Astrocyte of the spinal cord (primary cell): ENCODE data around the gene TMC8.
"Not testable (repeated sequence)": the region's sequence is repeated elsewhere in the genome, so short reads cannot be mapped to it uniquely, and the experiment has no call there.

Source experiments
- DNase-seq: peaks from one replicate; pipeline ENCODE4 v3.0.0; 2011; ENCODE audit warnings: low read depth, low spot score
- H3K4me3 ChIP-seq: 2 replicates; pipeline ENCODE4 v1.5.1; 2011; ENCODE audit warnings: low read depth, mild to moderate bottlenecking, low read length, moderate library complexity
- in situ Hi-C: cut with HindIII; loops from 2 replicates; pipeline ENCODE4 v1.10.0; 2017; ENCODE audit warnings: low sequenced_read_pairs
- TF ChIP-seq, protein P1 (sequence below): IDR thresholded peaks from 2 replicates; pipeline ENCODE4 v1.5.1; 2012; ENCODE audit warnings: low read depth, mild to moderate bottlenecking, low read length, inconsistent platforms

TMC8 gene, protein sequence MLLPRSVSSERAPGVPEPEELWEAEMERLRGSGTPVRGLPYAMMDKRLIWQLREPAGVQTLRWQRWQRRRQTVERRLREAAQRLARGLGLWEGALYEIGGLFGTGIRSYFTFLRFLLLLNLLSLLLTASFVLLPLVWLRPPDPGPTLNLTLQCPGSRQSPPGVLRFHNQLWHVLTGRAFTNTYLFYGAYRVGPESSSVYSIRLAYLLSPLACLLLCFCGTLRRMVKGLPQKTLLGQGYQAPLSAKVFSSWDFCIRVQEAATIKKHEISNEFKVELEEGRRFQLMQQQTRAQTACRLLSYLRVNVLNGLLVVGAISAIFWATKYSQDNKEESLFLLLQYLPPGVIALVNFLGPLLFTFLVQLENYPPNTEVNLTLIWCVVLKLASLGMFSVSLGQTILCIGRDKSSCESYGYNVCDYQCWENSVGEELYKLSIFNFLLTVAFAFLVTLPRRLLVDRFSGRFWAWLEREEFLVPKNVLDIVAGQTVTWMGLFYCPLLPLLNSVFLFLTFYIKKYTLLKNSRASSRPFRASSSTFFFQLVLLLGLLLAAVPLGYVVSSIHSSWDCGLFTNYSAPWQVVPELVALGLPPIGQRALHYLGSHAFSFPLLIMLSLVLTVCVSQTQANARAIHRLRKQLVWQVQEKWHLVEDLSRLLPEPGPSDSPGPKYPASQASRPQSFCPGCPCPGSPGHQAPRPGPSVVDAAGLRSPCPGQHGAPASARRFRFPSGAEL

GRCh38 chr17:78130437-78131101 is at the start of gene TMC8:
TSS of gene TMC8 (plus strand) at chr17:78130771. CDS start at chr17:78131589, 818 bp downstream.
- in situ Hi-C loops, result no loop called here
- TF ChIP-seq, protein P1, sequence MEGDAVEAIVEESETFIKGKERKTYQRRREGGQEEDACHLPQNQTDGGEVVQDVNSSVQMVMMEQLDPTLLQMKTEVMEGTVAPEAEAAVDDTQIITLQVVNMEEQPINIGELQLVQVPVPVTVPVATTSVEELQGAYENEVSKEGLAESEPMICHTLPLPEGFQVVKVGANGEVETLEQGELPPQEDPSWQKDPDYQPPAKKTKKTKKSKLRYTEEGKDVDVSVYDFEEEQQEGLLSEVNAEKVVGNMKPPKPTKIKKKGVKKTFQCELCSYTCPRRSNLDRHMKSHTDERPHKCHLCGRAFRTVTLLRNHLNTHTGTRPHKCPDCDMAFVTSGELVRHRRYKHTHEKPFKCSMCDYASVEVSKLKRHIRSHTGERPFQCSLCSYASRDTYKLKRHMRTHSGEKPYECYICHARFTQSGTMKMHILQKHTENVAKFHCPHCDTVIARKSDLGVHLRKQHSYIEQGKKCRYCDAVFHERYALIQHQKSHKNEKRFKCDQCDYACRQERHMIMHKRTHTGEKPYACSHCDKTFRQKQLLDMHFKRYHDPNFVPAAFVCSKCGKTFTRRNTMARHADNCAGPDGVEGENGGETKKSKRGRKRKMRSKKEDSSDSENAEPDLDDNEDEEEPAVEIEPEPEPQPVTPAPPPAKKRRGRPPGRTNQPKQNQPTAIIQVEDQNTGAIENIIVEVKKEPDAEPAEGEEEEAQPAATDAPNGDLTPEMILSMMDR, result no peak
- H3K4me3 ChIP-seq, result no peak within 1 kb of the TSS
- no peak for DNase-seq

GRCh38 chr17:78081551-78081950 is 49.0 kb upstream of the TMC8 start:
- TF ChIP-seq, protein P1, result no peak
- in situ Hi-C loops, result no loop called here
- no peak for DNase-seq
- H3K4me3 ChIP-seq, result no peak overlapping the region

DNA sequence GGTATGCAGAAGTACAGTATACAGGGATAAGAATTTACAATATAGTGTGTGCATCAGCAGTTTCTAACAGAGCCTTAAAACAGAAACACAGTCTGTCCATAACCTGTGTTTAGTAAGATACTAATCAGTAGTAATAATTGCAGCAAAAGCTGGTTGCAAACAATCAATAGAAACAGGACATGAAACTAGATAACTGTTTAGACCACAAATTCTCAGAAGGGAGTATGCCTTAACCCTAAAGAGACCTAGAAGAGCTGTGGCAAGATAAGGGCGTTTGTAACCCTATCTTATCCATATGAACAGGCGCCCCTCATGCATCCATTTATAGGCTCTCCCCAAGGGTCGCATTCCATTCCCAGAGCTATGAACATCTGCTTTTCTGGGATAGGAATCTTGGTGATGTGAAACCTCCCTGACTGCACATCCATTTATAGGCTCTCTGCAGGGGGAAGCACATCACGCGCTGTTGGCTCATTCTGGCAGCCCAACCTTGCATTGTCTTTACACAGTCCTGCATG is 48.2 kb upstream of the TMC8 start:
- in situ Hi-C loops, H3K4me3 ChIP-seq, DNase-seq: not testable (repeated sequence)

DNA sequence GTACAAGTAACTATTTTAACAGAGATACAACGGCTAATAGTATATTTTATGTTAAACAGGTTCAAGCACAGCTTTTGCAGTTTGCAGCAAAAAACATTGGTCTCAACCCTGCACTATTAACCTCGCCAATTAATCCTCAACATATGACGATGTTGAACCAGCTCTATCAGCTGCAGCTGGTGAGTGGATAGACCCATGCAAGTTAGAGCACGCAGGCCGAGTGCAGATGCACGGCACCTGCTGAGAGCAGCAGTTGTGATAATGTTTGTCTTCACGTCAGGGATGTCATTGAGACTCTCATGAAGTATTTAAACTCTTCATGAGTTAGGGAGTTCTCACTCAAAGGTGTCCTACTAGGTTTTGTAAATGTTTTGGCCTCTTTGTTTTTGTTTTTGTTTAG is 47.6 kb upstream of the TMC8 start:
- TF ChIP-seq, protein P1, result no peak
- H3K4me3 ChIP-seq, result no peak overlapping the region
- in situ Hi-C loops, result no loop called here
- no peak for DNase-seq

GRCh38 chr17:78086740-78087139 is 43.8 kb upstream of the TMC8 start:
- no peak for DNase-seq
- TF ChIP-seq, protein P1, result no peak
- in situ Hi-C loops, result no loop called here
- no peak overlapping the region for H3K4me3 ChIP-seq

DNA sequence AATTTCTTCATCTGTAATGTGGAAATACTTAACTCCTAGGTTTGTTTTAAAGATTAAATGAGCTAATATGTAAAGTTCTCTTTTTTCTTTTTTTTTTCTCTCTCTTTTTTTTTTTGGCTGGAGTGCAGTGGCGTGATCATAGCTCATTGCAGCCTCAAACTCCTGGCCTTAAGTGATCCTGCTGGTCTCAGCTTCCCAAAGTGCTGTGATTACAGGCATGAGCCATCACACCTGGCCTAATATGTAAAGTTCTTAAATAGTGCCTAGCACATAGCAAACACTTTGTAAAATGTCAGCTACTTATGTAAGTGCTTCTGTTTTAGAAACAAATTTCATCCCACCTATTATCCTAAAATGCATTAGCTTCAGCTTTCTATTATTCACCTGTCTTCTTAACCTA is 42.0 kb upstream of the TMC8 start:
- DNase-seq, result no peak
- TF ChIP-seq, protein P1, result no peak
- H3K4me3 ChIP-seq, result no peak overlapping the region
- in situ Hi-C loops, result no loop called here
